Endothelial cell of umbilical vein (primary cell): Measurements from ENCODE around the gene RBSN. TPM values are rescaled to one million over a fixed set of nuclear protein-coding genes. Genes with fewer than 3 reads are reported as not detected.

ENCODE experiments used
- BruUV-seq: library from RNA; stranded (reverse); fragments of 400-500 nt; replicated peaks from 2 replicates; lab custom pipeline; 2021; lab: Mats Ljungman, UMichigan
- CTCF ChIA-PET: fragments of 300-600, 350-600 bp; sonication (Branson Sonifier 250); formaldehyde crosslinking; loops from one replicate; lab custom pipeline; 2021; ENCODE audit warnings: antibody characterized with exemption, inconsistent platforms; lab: Charles Lee
- POLR2A ChIA-PET: fragments of 300-600, 350-600 bp; sonication (Branson Sonifier 250); formaldehyde crosslinking; loops from one replicate; lab custom pipeline; 2021; ENCODE audit warnings: antibody characterized with exemption, inconsistent platforms; lab: Charles Lee
- DNase-seq: peaks from one replicate; pipeline ENCODE4 v3.0.0-alpha.2; 2011; ENCODE audit warnings: low read depth, low spot score
- FAIRE-seq: peaks from 2 replicates; lab custom pipeline; 2011; peaks lifted over from hg19 to GRCh38; lab: Jason Lieb, UNC
- H2AFZ ChIP-seq: 2 replicates; pipeline ENCODE4 v1.6.0; 2012; ENCODE audit warnings: low read depth, low read length, control low read depth, inconsistent platforms
- H3K27ac ChIP-seq: 2 replicates; pipeline ENCODE4 v1.5.1; 2011; ENCODE audit warnings: low read depth, mild to moderate bottlenecking, control low read depth, low read length, moderate library complexity; ENCODE audit not compliant: insufficient read depth
- H3K27me3 ChIP-seq, 2 experiments: 2 replicates each; pipeline versions ENCODE4 v1.6.0 to v1.6.1; 2011; ENCODE audit warnings: low read length in 2 of 2, mixed read lengths in 1 of 2; ENCODE audit not compliant: control insufficient read depth in 2 of 2, insufficient read depth in 2 of 2
- H3K36me3 ChIP-seq, 2 experiments: 2 replicates in 1 of 2; 3 replicates in 1 of 2; pipeline ENCODE4 v1.5.1; 2011; ENCODE audit warnings: low read length in 2 of 2, mild to moderate bottlenecking in 1 of 2, moderate library complexity in 1 of 2; ENCODE audit not compliant: control insufficient read depth in 2 of 2, insufficient read depth in 2 of 2; ENCODE audit errors: extremely low read depth in 1 of 2
- H3K4me1 ChIP-seq: 3 replicates; pipeline ENCODE4 v1.5.1; 2011; ENCODE audit warnings: mild to moderate bottlenecking, low read length; ENCODE audit not compliant: control insufficient read depth, insufficient read depth; ENCODE audit errors: extremely low read depth
- H3K4me2 ChIP-seq: 2 replicates; pipeline ENCODE4 v1.6.1; 2011; ENCODE audit warnings: low read length, control low read depth, mixed read lengths; ENCODE audit not compliant: insufficient read depth
- H3K4me3 ChIP-seq, 3 experiments: fragments of 200-600 bp in 1 of 3; sonication (generic), shearing (Covaris generic) in 1 of 3; replicated peaks in 1 of 3; 2 replicates each; pipeline ENCODE4 v1.5.1; 2011 to 2016; ENCODE audit warnings: control low read depth in 3 of 3, low read length in 3 of 3, mild to moderate bottlenecking in 2 of 3, inconsistent platforms in 1 of 3, low read depth in 1 of 3, moderate library complexity in 1 of 3; ENCODE audit not compliant: insufficient read depth in 1 of 3
- H3K79me2 ChIP-seq: 2 replicates; pipeline ENCODE4 v1.6.0; 2012; ENCODE audit warnings: low read length, inconsistent platforms; ENCODE audit not compliant: control insufficient read depth, insufficient read depth
- H3K9ac ChIP-seq: replicated peaks from 2 replicates; pipeline ENCODE3; 2011; ENCODE audit warnings: low read length, control low read depth; ENCODE audit not compliant: insufficient read depth; ENCODE audit errors: extremely low read depth
- H3K9me1 ChIP-seq: replicated peaks from 3 replicates; pipeline ENCODE4 v1.6.0; 2011; ENCODE audit warnings: mild to moderate bottlenecking, low read length; ENCODE audit not compliant: control insufficient read depth, insufficient read depth; ENCODE audit errors: extremely low read depth
- H3K9me3 ChIP-seq: replicated peaks from 2 replicates; pipeline ENCODE4 v1.5.1; 2012; ENCODE audit warnings: low read length, inconsistent platforms; ENCODE audit not compliant: control insufficient read depth, insufficient read depth
- H4K20me1 ChIP-seq: replicated peaks from 2 replicates; pipeline ENCODE3; 2011; ENCODE audit warnings: mild to moderate bottlenecking, low read length; ENCODE audit not compliant: control insufficient read depth, insufficient read depth; ENCODE audit errors: extremely low read depth
- EZH2 ChIP-seq: IDR thresholded peaks from 2 replicates; pipeline ENCODE4 v1.6.1; 2012; ENCODE audit warnings: borderline replicate concordance, low read depth, mild to moderate bottlenecking, moderate library complexity, low read length, inconsistent platforms; ENCODE audit not compliant: severe bottlenecking
- FOS ChIP-seq: IDR thresholded peaks from 2 replicates; pipeline ENCODE4 v1.6.1; 2011; ENCODE audit warnings: mild to moderate bottlenecking, low read length, moderate library complexity, borderline replicate concordance; ENCODE audit not compliant: insufficient read depth
- GATA2 ChIP-seq: IDR thresholded peaks from 2 replicates; pipeline ENCODE4 v1.7.0; 2011; ENCODE audit warnings: low read depth, mild to moderate bottlenecking, moderate library complexity, mixed read lengths, low read length; ENCODE audit not compliant: insufficient read length, insufficient read depth
- JUN ChIP-seq: IDR thresholded peaks from 2 replicates; pipeline ENCODE4 v1.6.1; 2011; ENCODE audit warnings: borderline replicate concordance, low read depth; ENCODE audit not compliant: insufficient read length, insufficient read depth
- MAX ChIP-seq: IDR thresholded peaks from 2 replicates; pipeline ENCODE4 v1.6.1; 2011; ENCODE audit not compliant: insufficient read depth, insufficient read length
- MYC ChIP-seq: IDR thresholded peaks from one replicate; pipeline ENCODE4 v1.6.1; 2011; ENCODE audit warnings: mild to moderate bottlenecking, low read depth, low read length
- POLR2A ChIP-seq: IDR thresholded peaks from 2 replicates; pipeline ENCODE4 v1.6.1; 2012; ENCODE audit warnings: low read depth, mild to moderate bottlenecking, control low read depth, low read length
- POLR2AphosphoS5 ChIP-seq: IDR thresholded peaks from 2 replicates; pipeline ENCODE4 v1.6.1; 2012; ENCODE audit warnings: low read depth, mild to moderate bottlenecking, control low read depth, low read length, moderate library complexity; ENCODE audit not compliant: insufficient read depth
- dilution Hi-C: fragments of 300-500 bp; cut with MboI; formaldehyde crosslinking; loops from one replicate; pipeline ENCODE4 v1.15.0; 2019; ENCODE audit warnings: low sequenced_read_pairs; ENCODE audit not compliant: extremely low pct_ligation_motif_present
- intact Hi-C: fragments of 100-400 bp; cut with micrococcal nuclease; formaldehyde crosslinking; loops from one replicate; pipeline ENCODE4 v1.10.0; 2022
- polyA plus RNA-seq, 4 experiments: library from polyadenylated mRNA; depleted of rRNA in 3 of 4; stranded (reverse) in 3 of 4; unstranded in 1 of 4; fragments of >200 nt; gene quantifications; 2 replicates each; pipeline versions ENCODE4 v1.2.1 to v1.2.3, GENCODE V29; 2011 to 2012; ENCODE audit warnings: missing spikeins in 1 of 4
- total RNA-seq: library from RNA; stranded (reverse); gene quantifications from 2 replicates; pipeline ENCODE4 v1.2.3, GENCODE V29; 2021
- TF ChIP-seq, protein P1 (sequence below), 2 donors: IDR thresholded peaks; 1 replicate in 1 of 2; 2 replicates in 1 of 2; pipeline ENCODE4 v1.5.1; 2011; ENCODE audit warnings: low read length in 2 of 2, mild to moderate bottlenecking in 2 of 2, moderate library complexity in 2 of 2, control low read depth in 1 of 2, inconsistent platforms in 1 of 2, low read depth in 1 of 2; ENCODE audit not compliant: insufficient read depth in 1 of 2; ENCODE audit errors: extremely low read depth in 1 of 2

RBSN gene
- total and polyA plus RNA-seq, 2 donors (not counting 3 experiments of a cell fraction or from before 2014, with no cell fraction given) = 6.7 to 23.6 TPM

GRCh38 chr3:15081960-15082664 lies 16.8 kb downstream of the RBSN start:
- Histone ChIP-seq H3K9me3 (no peaks in the 10 kb centered on the region), H3K9me1 (no peaks in the 10 kb centered on the region), H4K20me1 (no peaks in the 10 kb centered on the region), H3K36me3 (peaks cover 21 to 42% of the 10 kb centered on the region in 2 experiments), H3K79me2 (no peaks in the 10 kb centered on the region), H3K4me1 (no peaks in the 10 kb centered on the region), H3K4me2 (no peak overlapping the region), H3K27me3 (no peaks in the 10 kb centered on the region), H2AFZ (no peak overlapping the region), H3K9ac (no peak overlapping the region), H3K4me3 (no peak overlapping the region), H3K27ac (no peak overlapping the region)
- intact Hi-C loops (no loop called here), dilution Hi-C loops (no loop called here)
- CTCF ChIA-PET = interaction anchor here (1.2 kb wide), 1 partner anchor 8 kb away, joined by 3 read pairs; no protein-coding TSS in a partner anchor
- DNase-seq = no peak
- POLR2A ChIA-PET = no interaction called here
- no peak for FAIRE-seq
- TF ChIP-seq EZH2 (no peak), MYC (no peak), POLR2A (no peak), POLR2AphosphoS5 (no peak), GATA2 (no peak), MAX (no peak), JUN (no peak), FOS (no peak)
- TF ChIP-seq, protein P1, sequence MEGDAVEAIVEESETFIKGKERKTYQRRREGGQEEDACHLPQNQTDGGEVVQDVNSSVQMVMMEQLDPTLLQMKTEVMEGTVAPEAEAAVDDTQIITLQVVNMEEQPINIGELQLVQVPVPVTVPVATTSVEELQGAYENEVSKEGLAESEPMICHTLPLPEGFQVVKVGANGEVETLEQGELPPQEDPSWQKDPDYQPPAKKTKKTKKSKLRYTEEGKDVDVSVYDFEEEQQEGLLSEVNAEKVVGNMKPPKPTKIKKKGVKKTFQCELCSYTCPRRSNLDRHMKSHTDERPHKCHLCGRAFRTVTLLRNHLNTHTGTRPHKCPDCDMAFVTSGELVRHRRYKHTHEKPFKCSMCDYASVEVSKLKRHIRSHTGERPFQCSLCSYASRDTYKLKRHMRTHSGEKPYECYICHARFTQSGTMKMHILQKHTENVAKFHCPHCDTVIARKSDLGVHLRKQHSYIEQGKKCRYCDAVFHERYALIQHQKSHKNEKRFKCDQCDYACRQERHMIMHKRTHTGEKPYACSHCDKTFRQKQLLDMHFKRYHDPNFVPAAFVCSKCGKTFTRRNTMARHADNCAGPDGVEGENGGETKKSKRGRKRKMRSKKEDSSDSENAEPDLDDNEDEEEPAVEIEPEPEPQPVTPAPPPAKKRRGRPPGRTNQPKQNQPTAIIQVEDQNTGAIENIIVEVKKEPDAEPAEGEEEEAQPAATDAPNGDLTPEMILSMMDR (IDR thresholded peaks at IDR 0.05; ENCODE audit: extremely low read depth in 1 of 2, insufficient read depth in 1 of 2, low read depth in 1 of 2, low read length in 2 of 2) = no peak
- BruUV-seq = no TSS peak
